Fibroblast of skin of right quadriceps (primary cell): ENCODE results near the gene OR51A2.
A peak's percentile ranks its signal among the peaks of the same experiment; 100 is the strongest.
"Not testable (repeated sequence)": the region's sequence is repeated elsewhere in the genome, so short reads cannot be mapped to it uniquely, and the experiment has no call there.

Source experiments
- DNase-seq: peaks from one replicate; pipeline ENCODE4 v3.0.0-alpha.2; 2013

Gene OR51A2

GRCh38 chr11:4955613-4956012 lies at the start of gene OR51A2:
OR51A2 (minus strand) TSS chr11:4955713; CDS start chr11:4955713, 0 bp downstream.
- DNase-seq: not testable (repeated sequence)

GRCh38 chr11:5004424-5005274 lies 49.1 kb upstream of the OR51A2 start:
- peak; percentile 42 for DNase-seq

GRCh38 chr11:4994551-4994950 lies 39.0 kb upstream of the OR51A2 start, which contains the start of gene OR51L1:
OR51L1 (plus strand) TSS chr11:4994851; CDS start chr11:4998983, 4,132 bp downstream.
- no peak for DNase-seq

GRCh38 chr11:4991060-4991459 lies 35.5 kb upstream of the OR51A2 start:
- no peak for DNase-seq

- no peak for DNase-seq
Measured at GRCh38 chr11:4983841-4984240, 28.3 kb upstream of the OR51A2 start.

GRCh38 chr11:4982678-4983077 lies 27.2 kb upstream of the OR51A2 start:
- DNase-seq: no peak

GRCh38 chr11:4979036-4979435 lies 23.5 kb upstream of the OR51A2 start:
- no peak for DNase-seq

GRCh38 chr11:4975436-4975835 lies 19.9 kb upstream of the OR51A2 start:
- no peak for DNase-seq

- no peak for DNase-seq
Measured at GRCh38 chr11:4962816-4963215, 7.3 kb upstream of the OR51A2 start.

- no peak for DNase-seq
Measured at GRCh38 chr11:4960877-4961276, 5.4 kb upstream of the OR51A2 start.

- DNase-seq: no peak
Measured at GRCh38 chr11:4957396-4957795, 1.9 kb upstream of the OR51A2 start.

- DNase-seq: no peak
Measured at GRCh38 chr11:4947505-4947904, 8.0 kb downstream of the OR51A2 start, which contains the start of gene OR51A4. OR51A4 (minus strand) TSS chr11:4947605; CDS start chr11:4947100, 505 bp downstream.

GRCh38 chr11:4936745-4937144 lies 18.8 kb downstream of the OR51A2 start:
- no peak for DNase-seq

GRCh38 chr11:4932751-4933150 lies 22.8 kb downstream of the OR51A2 start:
- no peak for DNase-seq

- no peak for DNase-seq
Measured at GRCh38 chr11:4926608-4927007, 28.9 kb downstream of the OR51A2 start.

GRCh38 chr11:4924239-4924638 lies 31.3 kb downstream of the OR51A2 start, which contains the start of gene OR51G1:
OR51G1 (minus strand) TSS chr11:4924339; CDS start chr11:4924339, 0 bp downstream.
- no peak for DNase-seq

GRCh38 chr11:4922304-4922703 lies 33.2 kb downstream of the OR51A2 start:
- DNase-seq: no peak

GRCh38 chr11:4921796-4922195 lies 33.7 kb downstream of the OR51A2 start:
- DNase-seq: no peak

GRCh38 chr11:4919250-4919649 lies 36.3 kb downstream of the OR51A2 start, which contains the start of gene OR51G2:
OR51G2 (minus strand) TSS chr11:4919350; CDS start chr11:4915663, 3,687 bp downstream.
- DNase-seq: no peak

- no peak for DNase-seq
Measured at GRCh38 chr11:4916581-4916980, 38.9 kb downstream of the OR51A2 start.
